GM21390 (cell line): ENCODE data around the gene NTN4.
"Not testable (repeated sequence)": the region's sequence is repeated elsewhere in the genome, so short reads cannot be mapped to it uniquely, and the experiment has no call there.

Source experiments
- ATAC-seq: cut with Tn5 transposase; IDR thresholded peaks from one replicate; pipeline ENCODE4 v1.9.1; 2021; ENCODE audit not compliant: unreplicated experiment

The NTN4 gene

DNA sequence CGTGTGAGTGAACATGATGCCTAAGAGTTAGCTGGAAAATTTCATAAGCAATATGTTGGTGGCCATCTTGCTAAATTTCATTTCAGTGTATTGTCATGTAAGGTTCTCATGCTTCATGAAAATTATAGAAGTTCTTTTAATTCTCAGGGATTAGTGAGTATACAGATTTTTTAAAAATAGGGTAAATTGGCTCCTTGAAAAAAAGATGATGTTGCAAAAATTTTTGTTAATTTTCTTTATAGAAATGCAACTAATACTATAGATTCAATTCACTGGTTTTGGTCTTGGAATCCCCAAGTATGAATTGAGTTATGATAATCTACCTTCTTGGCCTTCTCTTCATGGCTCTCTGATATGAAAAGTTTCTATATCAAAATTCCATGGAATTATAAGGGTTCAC, 75.4 kb downstream of the NTN4 start:
- no peak for ATAC-seq

GRCh38 chr12:95712269-95712668, 78.3 kb downstream of the NTN4 start:
- no peak for ATAC-seq

DNA sequence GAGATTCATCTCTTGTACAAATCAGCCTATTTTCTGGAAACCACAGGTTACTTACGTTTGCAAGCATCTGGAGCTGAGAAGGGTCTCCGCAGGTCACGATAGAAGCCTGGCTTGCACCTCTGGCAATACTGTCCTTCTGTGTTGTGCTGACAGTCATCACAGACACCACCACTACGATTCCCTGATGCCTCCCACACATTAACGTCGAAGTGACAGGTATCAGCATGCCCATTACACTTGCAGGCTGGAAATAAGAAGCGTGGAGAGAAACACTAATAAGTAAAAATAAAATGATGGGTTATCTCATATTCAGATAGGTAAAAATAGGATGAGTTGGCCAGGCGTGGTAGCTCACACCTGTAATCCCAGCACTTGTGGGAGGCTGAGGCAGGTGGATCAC, 80.2 kb downstream of the NTN4 start:
- ATAC-seq = no peak

DNA sequence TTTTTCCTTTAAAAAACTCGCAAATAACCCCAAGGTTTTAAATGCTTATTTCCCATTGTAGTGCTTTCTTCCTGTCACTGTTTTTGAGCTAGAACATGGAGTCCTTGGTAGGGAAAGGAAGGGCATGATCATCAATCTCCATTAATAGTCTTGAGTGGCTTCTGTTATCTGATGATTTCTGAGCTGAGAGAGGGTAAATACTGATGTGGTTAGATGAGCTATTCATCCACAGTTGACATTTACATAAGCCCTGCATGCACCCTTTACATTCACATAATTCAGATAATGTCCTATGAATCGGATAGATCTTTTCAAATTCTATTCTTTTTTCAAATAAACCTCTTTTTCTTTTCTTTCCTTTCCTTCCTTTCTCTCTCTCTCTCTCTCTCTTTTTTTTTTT, 81.4 kb downstream of the NTN4 start:
- no peak for ATAC-seq

- ATAC-seq = no peak
Observed at GRCh38 chr12:95705143-95705542, 85.4 kb downstream of the NTN4 start.

DNA sequence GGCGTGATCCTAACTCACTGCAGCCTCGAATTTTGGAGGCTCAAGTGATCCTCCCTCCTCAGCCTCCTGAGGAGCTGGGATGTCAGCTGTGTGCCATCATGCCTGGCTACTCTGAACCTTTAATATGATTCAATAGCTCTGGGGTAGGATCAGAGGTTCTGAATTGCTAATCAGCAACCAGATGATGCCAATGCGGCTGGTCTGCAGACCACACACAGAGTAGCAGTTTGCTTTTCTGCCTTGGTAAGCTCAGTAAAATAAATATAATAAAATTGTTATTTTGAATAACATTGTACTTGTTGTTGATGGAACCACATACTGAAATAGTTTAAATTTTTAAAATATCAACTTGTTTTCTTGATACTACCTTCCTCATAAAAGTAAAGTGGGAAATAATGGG, 86.6 kb downstream of the NTN4 start:
- no peak for ATAC-seq

- no peak for ATAC-seq
Observed at GRCh38 chr12:95701722-95702418, 88.7 kb downstream of the NTN4 start.

GRCh38 chr12:95701275-95701674, 89.3 kb downstream of the NTN4 start:
- no peak for ATAC-seq

GRCh38 chr12:95700316-95700785, 90.2 kb downstream of the NTN4 start:
- ATAC-seq = peak; percentile 97

- ATAC-seq = no peak
Observed at GRCh38 chr12:95699579-95699978, 91.0 kb downstream of the NTN4 start.

- ATAC-seq = no peak
Observed at GRCh38 chr12:95694136-95694535, 96.4 kb downstream of the NTN4 start.

DNA sequence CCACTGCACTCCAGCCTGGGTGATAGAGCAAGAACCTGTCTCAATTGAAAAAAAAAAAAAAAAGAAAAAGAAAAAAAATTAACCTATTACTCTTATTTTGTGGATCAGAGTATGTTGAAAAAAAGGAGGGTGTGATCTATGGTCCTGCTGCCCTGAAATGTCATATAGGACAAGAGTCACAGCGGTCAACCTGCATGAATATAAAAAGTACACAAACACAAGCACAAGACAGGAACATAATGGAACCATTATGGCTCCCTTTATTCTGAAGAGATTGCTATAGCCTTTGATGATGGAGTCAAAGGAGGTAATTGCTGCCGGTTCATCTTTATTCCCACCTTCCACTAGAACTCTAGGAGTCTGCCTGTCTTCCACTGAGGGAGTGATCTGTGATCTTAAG, 96.9 kb downstream of the NTN4 start:
- ATAC-seq = no peak

DNA sequence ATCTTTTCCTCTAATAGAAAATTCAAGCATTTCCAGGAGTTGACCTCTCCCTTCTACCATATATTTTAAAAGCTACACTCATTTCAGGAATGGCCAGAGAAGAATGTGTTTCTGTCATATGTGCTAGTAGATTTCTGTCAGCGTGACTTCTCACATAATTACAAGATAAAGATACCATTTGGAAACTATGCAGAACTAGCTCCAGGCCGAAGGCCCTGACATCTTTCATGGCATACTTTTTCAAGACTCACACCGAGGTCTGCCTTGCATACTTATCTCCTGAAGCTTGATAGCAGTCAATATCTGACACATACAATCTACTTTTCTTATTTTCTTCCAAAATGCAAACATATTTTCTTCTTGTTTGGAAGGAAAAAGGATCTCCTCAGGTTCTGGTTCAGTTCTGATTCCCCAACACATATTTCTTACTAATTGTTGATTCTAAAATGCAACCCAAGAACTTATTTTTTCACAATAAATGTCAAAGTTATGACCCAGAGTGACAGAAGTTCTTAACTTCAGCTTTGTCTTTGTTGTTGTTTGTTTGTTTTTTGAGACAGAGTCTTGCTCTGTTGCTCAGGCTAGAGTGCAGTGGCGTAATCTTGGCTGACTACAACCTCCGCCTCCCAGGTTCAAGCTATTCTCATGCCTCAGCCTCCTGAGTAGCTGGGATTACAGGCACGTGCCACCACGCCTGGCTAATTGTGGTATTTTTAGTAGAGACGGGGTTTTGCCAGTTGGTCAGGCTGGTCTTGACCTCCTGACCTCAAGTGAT, 99.5 kb downstream of the NTN4 start:
- no peak for ATAC-seq

GRCh38 chr12:95687937-95688336, 102.6 kb downstream of the NTN4 start:
- no peak for ATAC-seq

DNA sequence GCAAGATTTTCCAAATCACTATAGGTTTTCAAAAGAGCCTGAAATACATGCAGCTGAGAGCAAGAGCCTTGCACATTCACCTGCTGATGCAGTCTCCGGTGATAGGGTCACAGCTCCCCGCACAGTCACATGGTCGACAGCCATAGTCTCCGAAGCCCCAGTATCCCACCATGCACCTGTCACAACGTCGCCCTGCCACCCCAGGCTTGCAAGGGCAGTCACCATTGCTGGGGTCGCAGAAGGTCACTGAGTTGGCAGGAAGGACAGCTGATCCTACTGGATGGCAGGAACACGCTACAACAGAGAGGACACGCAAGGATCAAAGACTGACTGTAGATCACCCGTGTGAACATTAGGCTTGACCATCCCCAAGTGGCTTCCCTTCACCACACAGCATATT, 107.1 kb downstream of the NTN4 start:
- ATAC-seq = no peak

GRCh38 chr12:95681210-95681765, 109.3 kb downstream of the NTN4 start:
- ATAC-seq = no peak

- no peak for ATAC-seq
Observed at GRCh38 chr12:95678684-95679083, 111.9 kb downstream of the NTN4 start.

GRCh38 chr12:95677782-95678181, 112.8 kb downstream of the NTN4 start:
- not testable (repeated sequence) for ATAC-seq

DNA sequence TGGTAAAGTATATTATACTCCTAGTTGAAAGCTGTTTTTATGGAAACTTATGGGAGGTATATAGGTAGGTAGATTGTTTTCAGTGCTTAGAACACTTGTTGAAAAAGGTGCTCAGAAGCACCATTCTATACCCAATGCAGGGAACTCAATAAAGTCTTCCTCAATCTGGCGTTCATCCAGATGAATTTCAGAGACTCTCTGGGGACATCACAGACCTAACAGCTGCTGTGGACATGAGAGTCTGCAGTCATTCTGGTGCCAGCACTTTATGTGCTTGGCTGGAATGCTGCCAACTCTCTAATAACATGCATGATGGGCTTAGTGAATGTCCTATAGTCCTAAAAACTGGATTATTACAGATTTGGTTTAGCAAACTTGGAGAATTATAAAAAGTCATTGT, 115.9 kb downstream of the NTN4 start:
- no peak for ATAC-seq

- ATAC-seq = no peak
Observed at GRCh38 chr12:95674163-95674562, 116.4 kb downstream of the NTN4 start.

DNA sequence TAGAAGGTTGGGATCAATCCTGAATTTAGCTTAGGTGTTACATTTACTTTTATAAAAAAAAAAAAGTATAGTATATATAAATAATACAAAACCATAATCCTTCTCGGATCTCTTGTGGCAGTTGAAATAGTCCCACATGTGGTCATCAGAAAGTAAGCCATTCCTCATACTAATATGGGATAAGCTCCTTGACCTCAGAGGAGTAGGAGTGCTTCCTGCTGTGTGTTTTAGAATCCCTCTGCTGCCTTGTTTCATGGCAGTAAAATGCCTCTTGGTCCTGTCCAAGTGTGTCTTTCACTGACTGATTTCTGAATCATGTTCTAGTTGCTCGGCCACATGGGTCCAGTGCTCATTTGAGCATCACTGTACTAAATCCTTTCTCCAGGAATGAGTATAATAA, 117.0 kb downstream of the NTN4 start:
- ATAC-seq = no peak

DNA sequence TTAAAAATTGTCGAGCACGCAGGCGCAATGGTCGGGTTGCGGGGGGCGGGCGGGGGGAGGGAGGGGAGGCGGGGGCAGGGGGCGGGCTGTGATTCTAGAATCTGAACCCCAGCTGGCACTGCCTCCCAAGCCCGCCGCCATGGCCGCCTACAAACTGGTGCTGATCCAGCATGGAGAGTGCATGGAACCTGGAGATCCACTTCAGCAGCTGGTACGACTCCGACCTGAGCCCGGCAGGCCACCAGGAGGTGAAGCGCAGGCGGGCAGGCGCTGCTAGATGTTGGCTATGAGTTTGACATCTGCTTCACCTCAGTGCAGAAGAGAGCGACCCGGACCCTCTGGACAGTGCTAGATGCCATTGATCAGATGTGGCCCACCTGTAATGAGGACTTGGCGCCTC, 118.4 kb downstream of the NTN4 start:
- no peak for ATAC-seq
